Uterus (tissue), 4 donors: ENCODE measurements around the gene FHAD1. TPM values are rescaled to one million over a fixed set of nuclear protein-coding genes. Genes with fewer than 3 reads are reported as not detected.

ENCODE experiments used
- DNase-seq, 2 donors: peaks; one replicate each; pipeline ENCODE4 v3.0.0-alpha.2; 2019 to 2020
- H3K27ac ChIP-seq, 2 donors: fragments of 200-600 bp; sonication (generic); 1 replicate in 1 of 2; 2 replicates in 1 of 2; pipeline ENCODE4 v1.5.1; 2016 to 2018
- H3K27me3 ChIP-seq, 2 donors: fragments of 200-600 bp; sonication (generic); one replicate each; pipeline ENCODE4 v1.5.1; 2018 to 2019; ENCODE audit warnings: control low read depth in 1 of 2
- H3K36me3 ChIP-seq, 2 donors: fragments of 200-600 bp; sonication (generic); one replicate each; pipeline ENCODE4 v1.5.1; 2019; ENCODE audit warnings: control low read depth in 1 of 2
- H3K4me1 ChIP-seq, 2 donors: fragments of 200-600 bp; sonication (generic); one replicate each; pipeline ENCODE4 v1.5.1; 2018 to 2019; ENCODE audit warnings: control low read depth in 1 of 2
- H3K4me3 ChIP-seq, 2 donors: fragments of 200-600 bp; sonication (generic); 1 replicate in 1 of 2; 2 replicates in 1 of 2; pipeline ENCODE4 v1.5.1; 2018 to 2019; ENCODE audit warnings: mild to moderate bottlenecking in 1 of 2
- H3K9me3 ChIP-seq, 2 donors: fragments of 200-600 bp; sonication (generic); one replicate each; pipeline ENCODE4 v1.5.1; 2019; ENCODE audit warnings: control low read depth in 1 of 2
- POLR2A ChIP-seq, 2 donors: fragments of 450-650 bp; IDR thresholded peaks; one replicate each; pipeline ENCODE4 v1.6.1; 2016; ENCODE audit warnings: antibody characterized with exemption in 2 of 2, mild to moderate bottlenecking in 1 of 2, moderate library complexity in 1 of 2
- intact Hi-C: fragments of 100-400 bp; cut with DNase I; formaldehyde crosslinking; loops from one replicate; pipeline ENCODE4 v1.15.1; 2023; ENCODE audit warnings: low total_unique reads
- total RNA-seq, 4 donors: library from RNA; depleted of rRNA in 3 of 4; stranded (reverse); fragments of >200 nt in 3 of 4; gene quantifications; one replicate each; pipeline versions ENCODE4 v1.1.0 to v1.2.4, GENCODE V29; 2014 to 2023
- TF ChIP-seq, protein P1 (sequence below), 4 experiments: fragments of 200-600 bp in 2 of 4; fragments of 450-650 bp in 2 of 4; sonication (generic) in 2 of 4; IDR thresholded peaks; one replicate each; pipeline ENCODE4 v1.5.1; 2016 to 2019; ENCODE audit warnings: antibody characterized with exemption in 4 of 4, mild to moderate bottlenecking in 2 of 4, moderate library complexity in 1 of 4
- donor health status: DM: yes; HTN: yes; CAD: no.

Gene FHAD1
- total RNA-seq, 4 donors from 2014 or later = 1.1 to 4.1 TPM; not detected in 2

GRCh38 chr1:15320267-15320666, 73.2 kb downstream of the FHAD1 start:
- TF ChIP-seq, protein P1, sequence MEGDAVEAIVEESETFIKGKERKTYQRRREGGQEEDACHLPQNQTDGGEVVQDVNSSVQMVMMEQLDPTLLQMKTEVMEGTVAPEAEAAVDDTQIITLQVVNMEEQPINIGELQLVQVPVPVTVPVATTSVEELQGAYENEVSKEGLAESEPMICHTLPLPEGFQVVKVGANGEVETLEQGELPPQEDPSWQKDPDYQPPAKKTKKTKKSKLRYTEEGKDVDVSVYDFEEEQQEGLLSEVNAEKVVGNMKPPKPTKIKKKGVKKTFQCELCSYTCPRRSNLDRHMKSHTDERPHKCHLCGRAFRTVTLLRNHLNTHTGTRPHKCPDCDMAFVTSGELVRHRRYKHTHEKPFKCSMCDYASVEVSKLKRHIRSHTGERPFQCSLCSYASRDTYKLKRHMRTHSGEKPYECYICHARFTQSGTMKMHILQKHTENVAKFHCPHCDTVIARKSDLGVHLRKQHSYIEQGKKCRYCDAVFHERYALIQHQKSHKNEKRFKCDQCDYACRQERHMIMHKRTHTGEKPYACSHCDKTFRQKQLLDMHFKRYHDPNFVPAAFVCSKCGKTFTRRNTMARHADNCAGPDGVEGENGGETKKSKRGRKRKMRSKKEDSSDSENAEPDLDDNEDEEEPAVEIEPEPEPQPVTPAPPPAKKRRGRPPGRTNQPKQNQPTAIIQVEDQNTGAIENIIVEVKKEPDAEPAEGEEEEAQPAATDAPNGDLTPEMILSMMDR (IDR thresholded peaks at IDR 0.05) = no peak
- no peak for TF ChIP-seq POLR2A (IDR thresholded peaks at IDR 0.05)
- Histone ChIP-seq H3K4me1 (no peaks in the 10 kb centered on the region), H3K27me3 (no peaks in the 10 kb centered on the region), H3K36me3 (no peaks in the 10 kb centered on the region), H3K4me3 (no peak overlapping the region), H3K9me3 (no peaks in the 10 kb centered on the region), H3K27ac (no peak overlapping the region)
- intact Hi-C loops = no loop called here
- DNase-seq = no peak

- Histone ChIP-seq H3K9me3 (no peaks in the 10 kb centered on the region), H3K27me3 (no peaks in the 10 kb centered on the region), H3K36me3 (no peaks in the 10 kb centered on the region), H3K27ac (no peak overlapping the region), H3K4me1 (no peaks in the 10 kb centered on the region), H3K4me3 (no peak overlapping the region)
- no peak for TF ChIP-seq POLR2A (IDR thresholded peaks at IDR 0.05)
- TF ChIP-seq, protein P1 (IDR thresholded peaks at IDR 0.05) = no peak
- no peak for DNase-seq
- intact Hi-C loops = no loop called here
These were observed 74.6 kb downstream of the FHAD1 start for GRCh38 chr1:15321601-15322000.

- Histone ChIP-seq H3K27me3 (no peaks in the 10 kb centered on the region), H3K4me1 (no peaks in the 10 kb centered on the region), H3K36me3 (no peaks in the 10 kb centered on the region), H3K9me3 (no peaks in the 10 kb centered on the region), H3K27ac (no peak overlapping the region), H3K4me3 (no peak overlapping the region)
- intact Hi-C loops = loop anchor here (2.0 kb wide), 1 partner anchor 108 kb away; no protein-coding TSS in a partner anchor
- DNase-seq = no peak
- no peak for TF ChIP-seq POLR2A (IDR thresholded peaks at IDR 0.05)
- TF ChIP-seq, protein P1 (IDR thresholded peaks at IDR 0.05) = no peak
These were observed 75.8 kb downstream of the FHAD1 start for GRCh38 chr1:15322648-15323350.

- H3K36me3 ChIP-seq = no peaks in the 10 kb centered on the region
- H3K4me3 ChIP-seq = no peak overlapping the region
- DNase-seq = peak; percentile 78 to 82
- no peaks in the 10 kb centered on the region for H3K27me3 ChIP-seq
- TF ChIP-seq, protein P1 (IDR thresholded peaks at IDR 0.05) = peak; percentile 92 to 99 (median 96)
- no peak for TF ChIP-seq POLR2A (IDR thresholded peaks at IDR 0.05)
- no peak overlapping the region for H3K27ac ChIP-seq
- no peaks in the 10 kb centered on the region for H3K9me3 ChIP-seq
- intact Hi-C loops = loop anchor here (2.0 kb wide), 1 partner anchor 107 kb away; no protein-coding TSS in a partner anchor
- no peaks in the 10 kb centered on the region for H3K4me1 ChIP-seq
These were observed 76.4 kb downstream of the FHAD1 start for GRCh38 chr1:15323351-15323988.
